GM21737 (cell line): ENCODE data around the gene MAP3K2.
"Not testable (repeated sequence)": the region's sequence is repeated elsewhere in the genome, so short reads cannot be mapped to it uniquely, and the experiment has no call there.

Experiments used
- ATAC-seq: cut with Tn5 transposase; IDR thresholded peaks from one replicate; pipeline ENCODE4 v1.9.1; 2021; ENCODE audit warnings: mild to moderate bottlenecking, moderate library complexity; ENCODE audit not compliant: unreplicated experiment

The MAP3K2 gene

DNA sequence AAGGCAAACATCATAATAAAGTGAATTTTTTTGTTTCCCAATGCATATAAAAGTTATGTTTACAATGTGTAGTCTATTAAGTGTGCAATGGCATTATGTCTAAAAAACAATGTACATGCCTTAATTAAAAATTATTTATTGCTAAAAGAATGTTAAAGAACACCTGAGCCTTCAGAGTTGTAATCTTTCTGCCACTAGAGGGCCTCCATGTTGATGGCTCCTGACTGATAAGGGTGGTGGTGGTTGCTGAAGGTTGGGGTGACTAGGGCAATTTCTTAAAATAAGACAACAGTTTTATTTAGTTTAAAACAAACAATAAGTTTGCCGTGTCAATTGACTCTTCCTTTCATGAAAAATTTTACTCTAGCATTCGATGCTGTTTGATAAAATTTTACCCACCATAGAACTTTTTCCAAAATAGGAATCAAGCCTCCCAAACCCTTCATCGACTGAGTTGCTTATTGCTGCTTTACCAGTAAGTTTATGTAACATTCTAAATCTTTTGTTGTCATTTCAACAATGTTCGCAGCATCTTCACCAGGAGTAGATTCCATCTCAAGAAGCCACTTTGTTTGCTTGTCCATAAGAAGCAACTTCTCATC is 32.3 kb downstream of the MAP3K2 start:
- no peak for ATAC-seq

DNA sequence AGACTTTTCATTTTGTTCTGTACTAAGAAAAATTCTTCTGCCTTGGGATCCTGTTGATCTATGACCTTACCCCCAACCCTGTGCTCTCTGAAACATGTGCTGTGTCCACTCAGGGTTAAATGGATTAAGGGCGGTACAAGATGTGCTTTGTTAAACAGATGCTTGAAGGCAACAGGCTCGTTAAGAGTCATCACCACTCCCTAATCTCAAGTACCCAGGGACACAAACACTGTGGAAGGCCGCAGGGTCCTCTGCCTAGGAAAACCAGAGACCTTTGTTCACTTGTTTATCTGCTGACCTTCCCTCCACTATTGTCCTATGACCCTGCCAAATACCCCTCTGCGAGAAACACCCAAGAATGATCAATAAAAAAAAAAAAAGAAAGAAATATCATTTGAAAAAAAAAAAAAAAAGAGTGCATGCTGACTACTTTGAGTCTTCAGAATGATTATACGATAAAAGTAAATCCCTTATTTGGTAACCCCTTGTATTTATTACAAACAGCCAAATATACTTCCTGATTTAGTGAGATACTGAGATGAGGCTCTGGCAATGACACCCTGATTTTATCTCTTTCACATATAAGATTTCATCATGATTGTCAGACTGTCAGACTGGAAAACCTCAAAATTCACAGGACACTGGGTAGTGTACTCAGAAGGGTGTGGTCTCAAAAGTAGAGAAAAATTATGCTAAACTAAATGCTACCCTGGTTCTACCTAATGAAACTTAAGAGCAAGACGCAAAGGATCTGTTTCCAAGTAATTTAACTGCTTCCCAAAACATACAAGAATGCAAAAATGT is 33.7 kb downstream of the MAP3K2 start:
- ATAC-seq: not testable (repeated sequence)

DNA sequence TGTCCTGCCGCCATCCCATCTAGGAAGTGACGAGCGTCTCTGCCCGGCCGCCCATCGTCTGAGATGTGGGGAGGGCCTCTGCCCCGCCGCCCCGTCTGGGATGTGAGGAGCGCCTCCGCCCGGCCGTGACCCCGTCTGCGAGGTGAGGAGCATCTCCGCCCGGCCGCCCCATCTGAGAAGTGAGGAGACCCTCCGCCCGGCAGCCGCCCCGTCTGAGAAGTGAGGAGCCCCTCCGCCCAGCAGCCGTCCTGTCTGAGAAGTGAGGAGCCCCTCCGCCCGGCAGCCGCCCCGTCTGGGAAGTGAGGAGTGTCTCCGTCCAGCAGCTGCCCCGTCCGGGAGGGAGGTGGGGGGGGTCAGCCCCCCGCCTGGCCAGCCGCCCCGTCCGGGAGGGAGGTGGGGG is 34.6 kb downstream of the MAP3K2 start:
- not testable (repeated sequence) for ATAC-seq

DNA sequence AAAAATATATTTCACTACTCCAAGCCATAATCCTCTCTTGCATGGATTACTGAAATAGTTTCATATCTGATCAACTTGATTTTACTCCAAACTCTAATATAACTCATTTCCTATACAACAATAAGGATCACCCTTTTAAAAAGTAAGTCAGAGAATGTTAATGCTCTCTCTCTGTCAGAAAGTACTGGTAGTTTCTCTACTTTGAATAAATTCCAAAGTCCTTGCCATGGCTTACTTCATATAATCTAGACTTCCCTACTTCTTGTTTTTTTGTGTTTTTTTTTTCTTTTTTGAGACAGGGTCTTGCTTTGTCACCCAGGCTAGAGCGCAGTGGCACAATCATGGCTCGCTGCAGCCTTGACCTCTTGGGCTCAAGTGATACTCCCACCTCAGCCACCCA is 36.2 kb downstream of the MAP3K2 start:
- no peak for ATAC-seq

DNA sequence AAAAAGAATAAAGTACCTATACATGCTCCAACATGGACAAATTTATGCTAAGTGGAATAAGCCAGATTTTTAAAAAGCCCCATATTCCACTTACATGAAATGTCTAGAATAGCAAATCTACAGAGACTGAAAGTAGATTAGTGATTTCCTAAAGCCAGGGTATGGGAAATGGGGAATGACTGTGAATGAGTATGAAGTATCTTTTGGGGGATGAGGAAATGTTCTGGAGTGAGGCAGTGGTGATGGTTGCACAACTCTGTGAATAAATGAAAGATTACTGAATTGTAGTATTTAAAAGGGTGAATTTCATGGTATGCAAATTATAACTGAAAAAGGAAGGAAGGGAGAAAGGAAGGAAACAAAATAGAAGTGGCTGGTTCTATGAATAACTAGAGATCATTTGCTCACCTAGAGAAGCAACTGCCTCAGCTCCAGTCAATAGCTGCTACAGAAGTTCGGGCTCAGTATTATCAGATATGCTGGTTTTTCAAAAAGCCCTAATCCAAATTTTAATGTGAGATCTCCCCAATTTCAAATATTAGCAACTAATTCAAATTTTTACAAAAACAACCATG is 39.3 kb downstream of the MAP3K2 start:
- ATAC-seq: no peak

DNA sequence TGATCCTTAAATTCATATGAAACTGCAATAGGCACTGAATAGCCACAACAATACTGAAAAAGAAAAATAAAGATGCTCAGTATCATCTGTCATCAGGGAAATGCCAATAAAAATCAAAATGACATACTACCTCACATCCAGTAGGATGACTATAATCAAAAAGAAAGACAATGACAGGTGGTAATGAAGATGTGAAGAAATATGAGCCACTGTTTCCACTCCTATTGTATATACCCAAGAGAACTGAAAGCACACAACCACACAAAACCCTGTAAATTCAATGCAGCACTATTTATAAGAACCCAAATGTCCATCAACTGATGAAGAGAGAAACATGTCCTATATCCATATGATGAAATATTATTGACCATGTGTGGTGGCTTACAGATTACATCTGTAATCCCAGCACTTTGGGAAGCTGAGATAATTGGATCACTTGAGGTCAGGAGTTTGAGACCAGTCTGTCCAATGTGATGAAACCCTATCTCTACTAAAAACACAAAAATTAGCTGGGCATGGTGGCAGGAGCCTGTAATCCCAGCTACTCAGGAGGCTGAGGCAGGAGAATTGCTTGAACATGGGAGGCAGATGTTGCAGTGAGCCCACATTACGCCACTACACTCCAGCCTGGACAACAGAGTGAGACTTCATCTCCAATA is 39.9 kb downstream of the MAP3K2 start:
- no peak for ATAC-seq

DNA sequence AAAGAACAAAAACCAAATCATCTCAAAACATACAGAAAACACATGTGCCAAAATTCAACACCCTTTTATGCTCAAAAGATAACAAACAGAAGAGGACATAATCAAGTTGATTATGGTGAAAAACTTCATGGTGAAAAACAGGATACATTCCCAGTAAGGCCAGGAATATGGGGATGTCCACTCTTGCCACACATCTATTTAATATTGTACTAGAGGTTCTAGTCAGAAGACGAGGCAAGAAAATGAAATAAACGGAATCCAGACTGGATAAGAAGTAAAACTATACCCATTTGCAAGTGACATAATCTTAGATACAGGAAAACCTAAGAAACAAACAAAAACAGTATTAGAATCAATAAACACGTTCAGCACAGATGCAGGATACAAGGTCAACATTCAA is 40.8 kb downstream of the MAP3K2 start:
- no peak for ATAC-seq

DNA sequence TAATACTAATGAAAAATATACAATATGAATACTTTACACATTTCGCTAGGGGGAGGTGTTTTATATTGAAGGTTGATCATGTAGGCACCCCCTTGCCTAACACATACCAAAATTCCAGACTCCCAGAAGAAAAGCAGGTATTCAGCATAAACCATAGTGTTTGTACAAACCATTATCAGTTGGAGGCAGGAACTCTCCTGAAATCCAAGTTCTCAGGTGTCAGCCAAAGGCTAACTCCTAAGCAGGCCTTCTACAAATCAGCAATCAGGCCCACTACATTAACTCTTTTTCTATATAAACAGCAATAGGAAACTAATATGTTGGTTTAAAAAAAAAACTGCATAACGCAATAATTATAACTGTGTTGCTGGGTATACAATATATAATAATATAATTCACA is 44.5 kb downstream of the MAP3K2 start:
- no peak for ATAC-seq

DNA sequence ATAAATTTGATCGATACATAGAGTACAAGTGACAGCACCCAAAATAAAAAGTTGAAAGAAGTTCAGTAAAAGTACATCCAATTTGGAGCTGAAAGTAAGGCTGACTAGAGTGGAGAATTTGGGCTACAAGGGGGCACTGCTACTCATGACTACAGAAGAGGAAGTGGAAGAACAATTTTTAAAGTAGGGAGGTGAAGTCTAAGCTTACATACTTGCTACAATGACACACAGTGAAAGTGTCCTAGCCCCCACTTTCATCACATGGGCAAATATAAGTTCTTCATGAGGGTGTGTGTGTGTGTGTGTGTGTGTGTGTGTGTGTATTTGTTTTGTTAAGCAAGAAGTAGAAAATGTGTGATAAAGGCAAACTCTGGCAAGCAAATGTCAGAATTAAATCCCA is 45.7 kb downstream of the MAP3K2 start:
- ATAC-seq: no peak

DNA sequence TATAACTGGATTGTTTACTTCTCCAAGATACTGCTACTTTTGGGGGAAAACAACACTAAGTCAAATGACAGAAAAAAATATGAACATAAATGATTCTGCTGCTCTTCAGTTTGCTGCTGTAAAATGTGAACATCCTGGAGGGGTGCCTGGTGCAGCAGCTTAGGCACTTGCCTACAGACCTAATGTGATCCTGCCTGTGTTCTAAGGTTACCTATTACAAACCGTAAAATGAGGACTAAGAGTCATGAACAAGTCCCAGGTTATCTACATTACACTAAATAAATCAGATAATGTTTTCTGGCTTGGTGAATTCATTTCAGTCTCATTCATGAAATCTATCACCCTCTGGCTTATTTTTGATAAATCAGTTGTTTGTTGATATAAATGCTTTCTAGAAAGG is 55.4 kb downstream of the MAP3K2 start:
- no peak for ATAC-seq

DNA sequence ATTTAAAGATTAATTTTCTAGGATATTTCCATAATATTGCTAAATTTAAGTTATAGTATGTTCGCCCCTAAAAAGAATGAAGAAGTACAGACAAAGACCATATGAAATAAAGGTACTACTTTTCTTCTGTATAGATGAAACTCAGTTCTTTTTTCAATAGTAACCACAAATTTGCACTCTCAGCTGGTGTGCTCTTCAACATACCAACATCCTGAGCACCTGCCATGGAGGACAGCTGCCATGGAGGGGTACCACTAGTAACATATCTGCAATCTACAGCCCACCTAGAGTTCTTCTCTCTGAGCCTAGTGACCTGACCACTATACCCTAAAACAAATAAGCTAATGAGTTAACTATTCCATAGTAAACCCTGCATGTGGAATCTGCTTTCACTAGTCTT is 57.0 kb downstream of the MAP3K2 start:
- peak; percentile 73 for ATAC-seq

DNA sequence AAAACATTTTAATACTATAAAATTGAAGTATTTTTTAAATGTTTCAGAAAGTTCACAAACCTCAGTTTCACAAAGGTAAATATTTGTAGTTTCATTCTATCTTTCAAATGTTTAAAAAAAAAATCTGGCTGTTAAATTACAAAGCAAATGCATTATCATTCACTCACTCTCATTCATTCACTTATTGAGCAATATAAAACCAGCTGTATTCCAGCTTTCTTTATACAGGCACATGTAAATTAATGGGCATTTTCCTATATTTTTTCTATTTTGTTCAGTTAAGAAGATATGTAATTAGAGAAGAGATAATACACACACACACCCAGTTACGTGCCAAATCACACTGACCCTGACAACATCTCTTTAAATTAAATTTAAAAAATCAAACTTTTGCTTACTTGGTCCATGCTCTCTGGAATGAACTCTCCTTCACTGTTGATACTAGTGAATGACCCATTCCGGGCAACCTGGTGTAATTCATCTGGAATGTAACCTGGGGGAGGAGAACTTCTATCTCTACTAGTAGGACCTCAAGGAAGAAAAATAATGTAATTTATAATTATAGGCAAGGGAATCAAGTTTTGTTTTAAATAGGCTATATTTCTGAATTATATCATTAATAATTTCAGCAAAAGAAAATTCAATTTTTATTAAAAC is 61.4 kb downstream of the MAP3K2 start:
- no peak for ATAC-seq

DNA sequence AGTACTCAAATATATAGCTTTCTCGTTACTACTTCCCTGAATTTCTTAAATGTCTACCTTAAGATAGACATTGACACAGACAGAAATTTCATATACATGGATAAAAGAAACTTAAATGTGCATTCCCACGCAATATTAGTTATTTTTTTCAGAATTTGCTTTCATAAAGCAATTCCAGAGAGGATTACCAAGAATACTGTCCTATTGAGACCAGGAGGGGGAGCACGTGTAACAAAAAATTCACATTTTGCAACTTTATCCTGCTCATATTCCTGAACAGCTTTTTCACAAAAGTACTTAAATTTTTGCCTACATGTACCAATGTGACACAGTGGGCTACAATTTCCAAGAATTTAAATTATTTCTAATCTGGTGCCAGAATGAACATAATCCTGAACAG is 63.1 kb downstream of the MAP3K2 start:
- ATAC-seq: no peak

DNA sequence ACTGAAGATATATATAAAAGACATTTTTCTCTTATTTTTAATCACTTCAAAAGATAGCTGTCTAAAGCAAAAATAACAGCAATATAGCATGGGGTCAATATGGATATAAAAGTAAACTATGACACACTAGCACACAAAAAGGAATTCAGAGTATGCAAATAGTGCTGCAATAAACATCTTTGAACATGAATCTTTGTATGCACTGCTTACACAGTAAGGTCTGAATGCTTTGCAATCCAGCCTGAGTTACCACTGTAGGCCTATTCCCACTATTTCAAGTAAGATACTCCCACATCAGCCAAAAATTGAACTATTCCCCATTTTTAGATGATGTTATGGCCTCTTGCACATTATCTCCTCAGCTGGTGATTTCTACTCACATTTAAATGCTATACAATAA is 66.5 kb downstream of the MAP3K2 start:
- ATAC-seq: no peak

DNA sequence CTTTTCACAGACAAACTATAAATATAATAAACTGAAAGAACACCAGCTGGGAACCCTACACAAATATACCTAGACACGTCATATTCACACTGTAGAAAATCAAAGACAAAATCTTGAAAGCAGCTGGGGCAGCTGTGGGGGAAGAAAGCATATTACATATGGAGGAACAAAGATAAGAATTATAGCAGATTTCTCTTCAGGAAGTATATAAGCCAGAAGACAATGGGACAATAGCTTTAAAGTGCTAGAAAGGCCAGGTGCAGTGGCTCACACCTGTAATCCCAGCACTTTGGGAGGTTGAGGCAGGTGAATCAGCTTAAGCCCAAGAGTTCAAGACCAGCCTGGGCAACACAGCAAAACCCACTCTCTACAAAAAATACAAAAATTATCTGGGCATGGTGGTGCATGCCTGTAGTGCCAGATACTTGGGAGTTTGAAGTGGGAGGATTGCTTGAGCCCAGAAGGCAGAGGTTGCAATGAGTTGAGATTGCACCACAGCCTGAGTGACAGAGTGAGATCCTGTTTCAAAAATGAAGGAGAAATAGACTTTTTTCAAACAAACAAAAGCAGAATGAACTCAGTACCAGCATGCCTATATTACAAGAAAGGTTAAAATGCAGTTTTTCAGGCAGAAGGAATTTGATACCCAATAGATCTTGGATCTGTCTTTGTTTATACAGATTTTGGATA is 67.0 kb downstream of the MAP3K2 start:
- no peak for ATAC-seq

DNA sequence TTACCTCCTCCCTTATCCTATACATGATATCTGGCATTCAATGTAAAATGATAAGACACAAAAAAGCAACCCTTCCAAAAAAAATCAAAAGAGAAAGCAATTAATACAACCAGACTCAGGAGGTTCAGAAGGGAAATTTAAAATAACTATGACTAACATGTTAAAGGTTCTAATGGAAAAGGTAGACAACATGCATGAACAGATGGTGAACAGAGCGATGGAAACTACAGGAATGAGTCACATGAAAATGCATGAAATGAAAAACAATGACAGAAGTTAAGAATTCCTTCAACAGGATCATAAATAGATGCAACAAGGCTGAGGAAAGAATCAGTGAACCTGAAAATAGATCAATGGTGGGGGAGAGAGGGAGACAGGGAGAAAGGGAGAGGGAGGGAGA is 67.7 kb downstream of the MAP3K2 start:
- ATAC-seq: no peak

DNA sequence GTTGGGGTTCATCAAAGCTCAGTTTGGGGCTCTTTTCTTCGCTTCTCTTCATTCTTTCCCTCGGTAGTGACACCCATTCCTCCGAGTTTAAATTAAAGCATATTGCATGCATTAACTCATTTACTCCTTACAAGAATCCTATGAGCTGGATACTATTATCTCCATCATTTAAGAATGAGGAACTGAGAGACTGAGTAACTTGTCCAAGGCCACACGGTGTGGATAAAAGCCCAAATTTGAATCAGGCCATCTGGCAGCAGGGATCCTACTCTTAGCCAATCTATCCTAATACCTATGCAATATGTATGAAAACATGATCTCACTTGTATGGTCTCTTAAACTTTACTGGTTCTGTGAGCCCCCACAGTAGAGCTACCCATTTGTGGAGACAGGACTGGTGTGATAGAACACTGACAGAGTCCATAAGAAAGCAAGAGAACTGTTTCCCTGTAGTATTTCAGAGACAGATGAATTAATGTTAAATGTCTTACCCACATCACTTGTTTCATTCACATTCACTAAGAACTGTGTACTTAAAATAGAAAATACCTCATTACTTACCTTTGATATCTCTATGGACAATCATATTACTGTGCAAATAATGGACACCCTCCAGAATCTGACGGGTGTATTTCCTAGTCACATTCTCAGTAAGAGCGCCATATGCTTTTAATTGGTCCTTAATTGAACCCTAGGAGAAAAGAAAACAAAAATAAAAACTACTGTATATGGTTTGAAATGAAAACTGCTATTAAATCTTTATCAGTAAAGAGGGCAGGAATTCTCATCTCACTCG is 73.4 kb downstream of the MAP3K2 start:
- no peak for ATAC-seq

DNA sequence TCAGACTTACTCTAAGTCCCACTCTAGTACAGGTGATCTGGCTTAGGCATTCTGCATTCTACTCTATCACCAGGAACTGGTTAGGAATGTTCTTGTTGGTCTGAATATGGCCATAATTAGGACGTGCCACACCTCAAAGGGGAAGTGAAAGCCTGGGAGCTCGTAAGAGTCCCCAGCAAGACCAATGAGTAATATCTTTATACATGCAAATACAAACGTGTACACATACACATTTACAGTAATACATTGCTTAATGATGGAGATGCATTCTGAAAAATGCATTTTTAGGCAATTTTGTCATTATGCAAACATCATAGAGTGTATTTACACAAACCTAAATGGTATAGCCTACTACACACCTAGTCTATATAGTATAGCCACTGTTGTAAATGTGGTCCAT is 74.4 kb downstream of the MAP3K2 start:
- peak; percentile 71 for ATAC-seq

DNA sequence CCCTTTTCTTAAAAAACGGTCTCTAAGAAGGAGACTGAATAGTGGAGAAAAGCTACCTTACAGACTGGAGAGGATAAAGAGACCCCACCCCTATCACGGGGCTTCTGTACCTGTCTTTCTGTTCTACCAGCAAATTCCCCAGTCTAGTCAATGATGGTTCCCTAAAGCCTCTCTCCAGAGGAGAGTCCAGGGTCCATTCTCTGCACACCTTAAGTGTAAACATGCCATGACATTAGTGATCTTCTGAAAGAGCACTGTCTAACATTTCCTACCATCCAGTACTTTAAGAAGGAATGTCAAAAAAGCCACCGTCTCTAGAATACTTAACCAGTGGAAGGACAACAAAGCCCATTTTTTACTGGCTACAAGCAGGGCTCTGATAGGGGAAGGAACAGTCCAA is 76.8 kb downstream of the MAP3K2 start:
- ATAC-seq: no peak

DNA sequence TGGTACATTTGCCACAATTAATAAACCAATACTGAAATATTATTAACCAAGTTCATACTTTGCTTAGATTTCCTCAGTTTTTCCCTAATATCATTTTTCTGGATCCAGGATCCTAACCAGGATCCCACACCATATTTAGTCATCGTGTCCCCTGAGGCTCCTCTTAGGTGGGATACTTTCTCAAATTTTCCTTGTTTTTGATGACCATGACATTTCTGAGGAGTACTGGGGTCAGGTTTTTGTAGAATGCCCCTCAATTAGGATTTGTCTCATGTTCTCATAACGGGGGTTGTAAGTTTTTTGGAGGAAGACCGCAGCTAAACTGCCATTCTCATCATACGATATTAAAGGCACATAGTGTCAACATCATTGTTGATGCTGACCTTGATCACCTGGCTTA is 78.3 kb downstream of the MAP3K2 start:
- no peak for ATAC-seq
